Thoracic aorta (tissue), 2 donors: Measurements from ENCODE around the gene ERCC2. TPM values are rescaled to one million over a fixed set of nuclear protein-coding genes. Genes with fewer than 3 reads are reported as not detected.

ENCODE experiments used
- ATAC-seq: fragments of 150-250 bp; one replicate; pipeline ENCODE4 v1.8.0; 2017; ENCODE audit warnings: low read depth; ENCODE audit not compliant: insufficient number of reproducible peaks, low FRiP score
- DNase-seq: peaks from one replicate; pipeline ENCODE4 v3.0.0-alpha.2; 2020; ENCODE audit warnings: low spot score
- H3K27ac ChIP-seq, 2 donors: fragments of 200-600 bp; sonication (generic); 1 replicate in 1 of 2; 2 replicates in 1 of 2; pipeline ENCODE4 v1.5.1; 2016; ENCODE audit warnings: mild to moderate bottlenecking in 2 of 2, moderate library complexity in 2 of 2
- H3K27me3 ChIP-seq: fragments of 200-600 bp; sonication (generic); replicated peaks from 2 replicates; pipeline ENCODE4 v1.6.0; 2016; ENCODE audit warnings: mild to moderate bottlenecking; ENCODE audit not compliant: insufficient read depth
- H3K36me3 ChIP-seq: fragments of 200-600 bp; sonication (generic); one replicate; pipeline ENCODE4 v1.5.1; 2016
- H3K4me1 ChIP-seq, 2 donors: fragments of 200-600 bp; sonication (generic); 1 replicate in 1 of 2; 2 replicates in 1 of 2; pipeline versions ENCODE4 v1.5.1 to v1.6.0; 2016; ENCODE audit warnings: low read depth in 2 of 2, mild to moderate bottlenecking in 1 of 2; ENCODE audit not compliant: control insufficient read depth in 1 of 2
- H3K4me3 ChIP-seq: fragments of 200-600 bp; sonication (generic); 2 replicates; pipeline ENCODE4 v1.5.1; 2016; ENCODE audit warnings: mild to moderate bottlenecking
- H3K9me3 ChIP-seq: fragments of 200-600 bp; sonication (generic); 2 replicates; pipeline ENCODE4 v1.5.1; 2016
- CTCF ChIP-seq: fragments of 200-600 bp; sonication (generic); IDR thresholded peaks from one replicate; pipeline ENCODE4 v1.5.1; 2019; ENCODE audit warnings: antibody characterized with exemption
- total RNA-seq, 2 donors: library from RNA; depleted of rRNA; stranded (reverse); fragments of >200 nt; gene quantifications; one replicate each; pipeline versions ENCODE4 v1.1.0 to v1.2.3, GENCODE V29; 2016

ERCC2 gene
- total RNA-seq, 2 donors from 2014 or later, result 11.6 to 18.3 TPM

- no peak overlapping the region for H3K27ac ChIP-seq
- no peaks in the 10 kb centered on the region for H3K9me3 ChIP-seq
- no peak for TF ChIP-seq CTCF
- DNase-seq (no peak), ATAC-seq (no peak)
- no peak overlapping the region for H3K4me3 ChIP-seq
- no peaks in the 10 kb centered on the region for H3K27me3 ChIP-seq
- peaks cover 17% of the 10 kb centered on the region for H3K36me3 ChIP-seq
- H3K4me1 ChIP-seq, result peaks cover 3 to 15% of the 10 kb centered on the region in 2 donors
Observed at GRCh38 chr19:45395821-45396617, 25.6 kb upstream of the ERCC2 start.

- DNase-seq, result no peak
- Histone ChIP-seq H3K27ac (no peak overlapping the region), H3K36me3 (peaks cover 20% of the 10 kb centered on the region), H3K27me3 (no peaks in the 10 kb centered on the region), H3K4me1 (no peaks in the 10 kb centered on the region), H3K4me3 (no peak overlapping the region), H3K9me3 (no peaks in the 10 kb centered on the region)
- TF ChIP-seq CTCF, result no peak
- ATAC-seq, result no peak
Observed at GRCh38 chr19:45391871-45392665, 21.7 kb upstream of the ERCC2 start.

- Histone ChIP-seq H3K27me3 (no peaks in the 10 kb centered on the region), H3K4me1 (no peaks in the 10 kb centered on the region), H3K4me3 (no peak overlapping the region), H3K36me3 (peaks cover 18% of the 10 kb centered on the region), H3K27ac (no peak overlapping the region), H3K9me3 (no peaks in the 10 kb centered on the region)
- ATAC-seq (no peak), DNase-seq (no peak)
- TF ChIP-seq CTCF, result no peak
Observed at GRCh38 chr19:45391346-45391745, 21.0 kb upstream of the ERCC2 start.

GRCh38 chr19:45385392-45386221, 15.2 kb upstream of the ERCC2 start:
- Histone ChIP-seq H3K4me3 (no peak overlapping the region), H3K4me1 (peaks cover 5 to 10% of the 10 kb centered on the region in 2 donors), H3K36me3 (peaks cover 5% of the 10 kb centered on the region), H3K27ac (no peak overlapping the region), H3K27me3 (no peaks in the 10 kb centered on the region), H3K9me3 (no peaks in the 10 kb centered on the region)
- no peak for ATAC-seq
- no peak for TF ChIP-seq CTCF
- no peak for DNase-seq

- Histone ChIP-seq H3K36me3 (peaks cover 3% of the 10 kb centered on the region), H3K27me3 (no peaks in the 10 kb centered on the region), H3K4me1 (peaks cover 5 to 10% of the 10 kb centered on the region in 2 donors), H3K4me3 (no peak overlapping the region), H3K9me3 (no peaks in the 10 kb centered on the region), H3K27ac (no peak overlapping the region)
- no peak for ATAC-seq
- no peak for TF ChIP-seq CTCF
- DNase-seq, result no peak
Observed at GRCh38 chr19:45382426-45382825, 12.1 kb upstream of the ERCC2 start.
